Karpas-422 (cell line): ENCODE data around the gene MIPOL1. TPM values are rescaled to one million over a fixed set of nuclear protein-coding genes. Genes with fewer than 3 reads are reported as not detected.

Experiments
- DNase-seq: peaks from one replicate; pipeline ENCODE4 v3.0.0-alpha.2; 2015
- H2AFZ ChIP-seq: fragments of 200-600 bp; sonication (generic); 2 replicates; pipeline ENCODE4 v1.6.1; 2014; ENCODE audit warnings: antibody characterized with exemption, low read length, mixed read lengths
- H3K27ac ChIP-seq: fragments of 200-600 bp; sonication (generic); 2 replicates; pipeline ENCODE4 v1.5.1; 2014; ENCODE audit warnings: mild to moderate bottlenecking, low read length, moderate library complexity
- H3K27me3 ChIP-seq: fragments of 200-600 bp; sonication (generic); 2 replicates; pipeline ENCODE4 v1.6.1; 2014; ENCODE audit warnings: low read length, mixed read lengths
- H3K36me3 ChIP-seq: fragments of 200-600 bp; sonication (generic); 2 replicates; pipeline ENCODE4 v1.6.1; 2014; ENCODE audit warnings: low read length, mixed read lengths; ENCODE audit not compliant: insufficient read depth
- H3K4me1 ChIP-seq: fragments of 200-600 bp; sonication (generic); 2 replicates; pipeline ENCODE4 v1.6.1; 2014; ENCODE audit warnings: mild to moderate bottlenecking, low read length, mixed read lengths
- H3K4me2 ChIP-seq: fragments of 200-600 bp; sonication (generic); 2 replicates; pipeline ENCODE4 v1.6.1; 2014; ENCODE audit warnings: low read length, low read depth, mild to moderate bottlenecking; ENCODE audit not compliant: poor library complexity, severe bottlenecking
- H3K4me3 ChIP-seq: fragments of 200-600 bp; sonication (generic); 2 replicates; pipeline ENCODE4 v1.5.1; 2014; ENCODE audit warnings: mild to moderate bottlenecking, antibody characterized with exemption, low read length, mixed read lengths
- H3K79me2 ChIP-seq: fragments of 200-600 bp; sonication (generic); 2 replicates; pipeline ENCODE4 v1.6.1; 2014; ENCODE audit warnings: mild to moderate bottlenecking, low read length, mixed read lengths
- H3K9ac ChIP-seq: fragments of 200-600 bp; sonication (generic); 2 replicates; pipeline ENCODE4 v1.6.0; 2014; ENCODE audit warnings: low read length
- H3K9me2 ChIP-seq: fragments of 200-600 bp; sonication (generic), shearing (Covaris generic); replicated peaks from 2 replicates; pipeline ENCODE4 v1.6.0; 2014; ENCODE audit warnings: mild to moderate bottlenecking, low read length, moderate library complexity; ENCODE audit not compliant: insufficient read depth
- H3K9me3 ChIP-seq: fragments of 300-700, 200-600 bp; sonication (generic); 2 replicates; pipeline ENCODE4 v1.6.1; 2014; ENCODE audit warnings: low read length, mixed read lengths
- H4K20me1 ChIP-seq: fragments of 200-600 bp; sonication (generic); 2 replicates; pipeline ENCODE4 v1.6.1; 2014; ENCODE audit warnings: mild to moderate bottlenecking, antibody characterized with exemption, low read length, low read depth; ENCODE audit not compliant: insufficient read depth
- total RNA-seq: library from RNA; depleted of rRNA; stranded (reverse); fragments of >200 nt; shearing (Covaris generic); gene quantifications from 2 replicates; pipeline ENCODE4 v1.2.3, GENCODE V29; 2014; ENCODE audit warnings: low replicate concordance

Gene MIPOL1
- total RNA-seq, 1 experiment from 2014 or later: not detected

DNA sequence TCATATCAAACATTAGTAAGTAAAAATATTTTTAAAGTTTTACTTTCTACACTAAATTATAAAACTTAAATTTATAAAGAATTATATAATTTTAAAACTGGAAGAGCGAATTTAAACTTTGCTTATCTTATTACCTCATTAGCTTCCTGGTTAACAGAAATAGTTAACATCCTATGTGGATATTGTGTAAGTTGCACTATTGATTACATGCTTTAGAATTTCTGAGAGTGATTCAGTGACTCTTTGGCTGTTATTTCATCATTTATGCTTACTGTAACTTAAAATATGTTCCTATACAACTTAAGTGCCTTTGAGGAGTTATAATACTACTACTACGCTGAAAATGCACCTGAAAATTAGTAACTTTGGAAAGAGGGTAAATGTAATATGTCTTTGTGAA, 295.9 kb downstream of the MIPOL1 start:
- Histone ChIP-seq H3K4me2 (no peak overlapping the region), H3K79me2 (no peaks in the 10 kb centered on the region), H3K27ac (no peak overlapping the region), H3K36me3 (no peaks in the 10 kb centered on the region), H4K20me1 (no peaks in the 10 kb centered on the region), H3K4me3 (no peak overlapping the region), H3K9me3 (no peaks in the 10 kb centered on the region), H3K9me2 (no peaks in the 10 kb centered on the region), H3K27me3 (no peaks in the 10 kb centered on the region), H3K4me1 (no peaks in the 10 kb centered on the region), H2AFZ (no peak overlapping the region), H3K9ac (no peak overlapping the region)
- DNase-seq: no peak

DNA sequence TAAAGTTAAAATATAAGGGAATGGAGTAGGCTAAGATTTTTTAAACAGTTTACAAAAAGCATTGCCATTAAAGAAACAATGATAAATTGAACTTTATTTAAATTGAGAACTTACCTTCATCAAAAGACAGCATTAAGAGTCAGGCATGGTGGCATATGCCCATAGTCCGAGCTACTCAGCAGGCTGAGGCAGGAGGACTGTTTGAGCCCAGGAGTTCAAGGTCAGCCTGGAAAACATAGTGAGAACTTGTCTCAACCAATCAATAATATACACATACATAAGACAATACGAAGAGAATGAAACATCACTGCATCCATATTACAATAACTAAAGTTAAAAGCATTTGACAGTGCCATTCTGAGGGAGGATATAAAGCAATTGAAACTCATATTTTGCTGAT, 299.7 kb downstream of the MIPOL1 start:
- H3K4me2 ChIP-seq: no peak overlapping the region
- H3K9me2 ChIP-seq: no peaks in the 10 kb centered on the region
- H3K27ac ChIP-seq: no peak overlapping the region
- no peaks in the 10 kb centered on the region for H3K36me3 ChIP-seq
- no peaks in the 10 kb centered on the region for H3K9me3 ChIP-seq
- no peaks in the 10 kb centered on the region for H3K4me1 ChIP-seq
- H3K4me3 ChIP-seq: no peak overlapping the region
- H3K9ac ChIP-seq: no peak overlapping the region
- H2AFZ ChIP-seq: no peak overlapping the region
- H3K79me2 ChIP-seq: no peaks in the 10 kb centered on the region
- H3K27me3 ChIP-seq: 0 out of 2 replicates have a peak, but pooled peaks cover 2% of the 10 kb centered on the region
- no peak for DNase-seq
- H4K20me1 ChIP-seq: no peaks in the 10 kb centered on the region

- Histone ChIP-seq H3K4me3 (no peak overlapping the region), H3K36me3 (no peaks in the 10 kb centered on the region), H3K27me3 (0 out of 2 replicates have a peak, but pooled peaks cover 2% of the 10 kb centered on the region), H3K79me2 (no peaks in the 10 kb centered on the region), H3K27ac (no peak overlapping the region), H4K20me1 (no peaks in the 10 kb centered on the region), H3K4me1 (peaks cover 10% of the 10 kb centered on the region), H2AFZ (no peak overlapping the region), H3K9me2 (no peaks in the 10 kb centered on the region), H3K4me2 (no peak overlapping the region), H3K9me3 (no peaks in the 10 kb centered on the region), H3K9ac (no peak overlapping the region)
- DNase-seq: no peak
Observed at GRCh38 chr14:37501877-37502276, 304.1 kb downstream of the MIPOL1 start.

DNA sequence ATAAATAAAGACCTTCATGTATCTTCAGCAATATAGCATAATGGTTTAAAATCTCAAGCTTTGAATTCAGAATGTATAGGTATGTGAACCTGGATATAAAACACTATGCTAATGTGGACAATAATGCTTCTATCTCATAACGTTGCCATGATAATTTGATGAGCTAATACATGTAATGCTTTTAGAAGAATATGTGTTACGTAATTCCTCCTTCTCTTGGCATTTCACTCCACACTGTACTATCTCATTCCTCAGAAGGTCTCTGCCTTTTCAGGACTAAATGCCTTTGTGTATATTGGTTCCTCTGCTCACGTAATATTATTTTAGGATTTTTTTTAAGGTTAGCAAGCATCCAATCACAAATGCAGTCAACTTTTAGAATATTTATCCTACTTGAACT, 310.8 kb downstream of the MIPOL1 start:
- DNase-seq: no peak
- Histone ChIP-seq H3K27me3 (no peaks in the 10 kb centered on the region), H3K4me2 (no peak overlapping the region), H3K36me3 (no peaks in the 10 kb centered on the region), H3K9ac (no peak overlapping the region), H3K9me3 (no peaks in the 10 kb centered on the region), H2AFZ (0 out of 2 replicates have a peak overlapping the region, but pooled peaks have one; percentile 23), H3K9me2 (no peaks in the 10 kb centered on the region), H3K4me1 (peaks cover 10% of the 10 kb centered on the region), H3K27ac (no peak overlapping the region), H4K20me1 (no peaks in the 10 kb centered on the region), H3K4me3 (no peak overlapping the region), H3K79me2 (no peaks in the 10 kb centered on the region)

- Histone ChIP-seq H3K9me3 (no peaks in the 10 kb centered on the region), H2AFZ (no peak overlapping the region), H3K4me3 (no peak overlapping the region), H3K9ac (no peak overlapping the region), H4K20me1 (no peaks in the 10 kb centered on the region), H3K36me3 (no peaks in the 10 kb centered on the region), H3K4me1 (no peaks in the 10 kb centered on the region), H3K4me2 (no peak overlapping the region), H3K79me2 (no peaks in the 10 kb centered on the region), H3K9me2 (no peaks in the 10 kb centered on the region), H3K27ac (no peak overlapping the region), H3K27me3 (no peaks in the 10 kb centered on the region)
- no peak for DNase-seq
Observed at GRCh38 chr14:37512173-37512572, 314.4 kb downstream of the MIPOL1 start.

- Histone ChIP-seq H3K9me2 (no peaks in the 10 kb centered on the region), H3K4me3 (no peak overlapping the region), H3K36me3 (no peaks in the 10 kb centered on the region), H3K4me1 (no peaks in the 10 kb centered on the region), H3K79me2 (no peaks in the 10 kb centered on the region), H3K9me3 (no peaks in the 10 kb centered on the region), H3K27ac (no peak overlapping the region), H3K27me3 (no peaks in the 10 kb centered on the region), H4K20me1 (no peaks in the 10 kb centered on the region), H3K4me2 (no peak overlapping the region), H2AFZ (no peak overlapping the region), H3K9ac (no peak overlapping the region)
- DNase-seq: no peak
Observed at GRCh38 chr14:37515771-37516170, 318.0 kb downstream of the MIPOL1 start.

GRCh38 chr14:37526994-37527393, 329.3 kb downstream of the MIPOL1 start:
- H3K4me3 ChIP-seq: no peak overlapping the region
- no peaks in the 10 kb centered on the region for H4K20me1 ChIP-seq
- no peak overlapping the region for H3K9ac ChIP-seq
- H3K27me3 ChIP-seq: no peaks in the 10 kb centered on the region
- H2AFZ ChIP-seq: no peak overlapping the region
- no peaks in the 10 kb centered on the region for H3K79me2 ChIP-seq
- no peaks in the 10 kb centered on the region for H3K36me3 ChIP-seq
- DNase-seq: no peak
- no peak overlapping the region for H3K27ac ChIP-seq
- H3K9me2 ChIP-seq: no peaks in the 10 kb centered on the region
- no peaks in the 10 kb centered on the region for H3K4me1 ChIP-seq
- no peak overlapping the region for H3K4me2 ChIP-seq
- no peaks in the 10 kb centered on the region for H3K9me3 ChIP-seq

DNA sequence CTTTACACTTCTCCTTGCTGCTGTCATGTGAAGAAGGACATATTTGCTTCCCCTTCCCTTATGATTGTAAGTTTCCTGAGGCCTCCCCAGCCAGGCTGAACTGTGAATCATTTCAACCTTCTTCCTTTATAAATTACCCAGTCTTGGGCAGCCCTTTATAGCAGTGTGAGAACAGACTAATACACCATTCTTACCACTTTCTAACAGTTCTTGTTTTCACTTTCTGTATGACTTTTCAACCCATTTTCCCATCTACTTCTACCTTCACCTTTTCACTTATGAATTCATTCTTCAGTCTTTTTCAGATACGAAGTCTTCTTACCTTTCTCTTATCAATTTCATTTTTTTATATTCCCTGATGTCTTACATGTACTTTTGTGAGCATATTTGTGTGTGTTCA, 342.3 kb downstream of the MIPOL1 start:
- no peak overlapping the region for H3K4me2 ChIP-seq

GRCh38 chr14:37544407-37544806, 346.7 kb downstream of the MIPOL1 start:
- DNase-seq: no peak
- no peaks in the 10 kb centered on the region for H3K79me2 ChIP-seq
- H3K27ac ChIP-seq: no peak overlapping the region
- no peak overlapping the region for H3K9ac ChIP-seq
- H3K4me2 ChIP-seq: no peak overlapping the region
- no peaks in the 10 kb centered on the region for H3K9me2 ChIP-seq
- no peaks in the 10 kb centered on the region for H3K9me3 ChIP-seq
- no peaks in the 10 kb centered on the region for H4K20me1 ChIP-seq
- H3K4me1 ChIP-seq: peaks cover 5% of the 10 kb centered on the region
- H2AFZ ChIP-seq: no peak overlapping the region
- H3K4me3 ChIP-seq: no peak overlapping the region
- no peaks in the 10 kb centered on the region for H3K36me3 ChIP-seq
- H3K27me3 ChIP-seq: 0 out of 2 replicates have a peak, but pooled peaks cover under 1% of the 10 kb centered on the region

More for the DNA sequence above, 342.3 kb downstream of the MIPOL1 start:
- H3K79me2 ChIP-seq: no peaks in the 10 kb centered on the region
- no peak overlapping the region for H3K27ac ChIP-seq
- no peaks in the 10 kb centered on the region for H3K4me1 ChIP-seq
- H3K27me3 ChIP-seq: 0 out of 2 replicates have a peak, but pooled peaks cover 2% of the 10 kb centered on the region
- no peaks in the 10 kb centered on the region for H3K9me3 ChIP-seq
- no peaks in the 10 kb centered on the region for H3K9me2 ChIP-seq
- H2AFZ ChIP-seq: no peak overlapping the region
- no peaks in the 10 kb centered on the region for H3K36me3 ChIP-seq
- H3K9ac ChIP-seq: no peak overlapping the region
- no peak for DNase-seq
- no peaks in the 10 kb centered on the region for H4K20me1 ChIP-seq
- no peak overlapping the region for H3K4me3 ChIP-seq
